ENCODE results near the gene NRROS.
"Not testable (repeated sequence)": the region's sequence is repeated elsewhere in the genome, so short reads cannot be mapped to it uniquely, and the experiment has no call there.

The NRROS gene

GRCh38 chr3:196625331-196625730 is 14.2 kb upstream of the NRROS start:
- no peak for DNase-seq

GRCh38 chr3:196627918-196628231 is 11.6 kb upstream of the NRROS start:
- no peak for DNase-seq

- no peak for DNase-seq
These were observed 10.3 kb upstream of the NRROS start for GRCh38 chr3:196629228-196629627.

GRCh38 chr3:196631682-196632045 is 7.8 kb upstream of the NRROS start:
- DNase-seq = peak in 1 of 2 experiments; percentile 38

GRCh38 chr3:196632046-196632751 is 7.3 kb upstream of the NRROS start:
- peak; percentile 78 to 80 for DNase-seq

- DNase-seq = no peak
These were observed 5.8 kb upstream of the NRROS start for GRCh38 chr3:196633555-196634151.

- DNase-seq = no peak
These were observed 5.3 kb upstream of the NRROS start for GRCh38 chr3:196634224-196634623.

- DNase-seq = no peak
These were observed 4.7 kb upstream of the NRROS start for GRCh38 chr3:196634829-196635228.

- DNase-seq = no peak
These were observed 2.8 kb upstream of the NRROS start for GRCh38 chr3:196636369-196637349.

- not testable (repeated sequence) for DNase-seq
These were observed 1.6 kb upstream of the NRROS start for GRCh38 chr3:196637941-196638340.

GRCh38 chr3:196638861-196639482 is 522 bp upstream of the NRROS start:
- DNase-seq = no peak

GRCh38 chr3:196640297-196641018 is 964 bp downstream of the NRROS start:
- DNase-seq = peak in 1 of 2 experiments; percentile 17

- peak; percentile 38 to 48 for DNase-seq
These were observed 2.0 kb downstream of the NRROS start for GRCh38 chr3:196641333-196642054.

GRCh38 chr3:196642434-196642833 is 2.9 kb downstream of the NRROS start:
- DNase-seq = no peak

GRCh38 chr3:196643201-196643749 is 3.8 kb downstream of the NRROS start:
- DNase-seq = peak in 1 of 2 experiments; percentile 32

- no peak for DNase-seq
These were observed 4.3 kb downstream of the NRROS start for GRCh38 chr3:196643761-196644160.

GRCh38 chr3:196645096-196645495 is 5.6 kb downstream of the NRROS start:
- no peak for DNase-seq

GRCh38 chr3:196645897-196646665 is 6.6 kb downstream of the NRROS start:
- DNase-seq = no peak

GRCh38 chr3:196646666-196647216 is 7.2 kb downstream of the NRROS start:
- no peak for DNase-seq

GRCh38 chr3:196650740-196651311 is 11.3 kb downstream of the NRROS start:
- no peak for DNase-seq
